H9 (cell line): Measurements from ENCODE around the gene EEF1AKMT2. TPM values are rescaled to one million over a fixed set of nuclear protein-coding genes. Genes with fewer than 3 reads are reported as not detected.

Experiments used
- DNase-seq: peaks from one replicate; pipeline ENCODE4 v3.0.0-alpha.2; 2017
- H2AFZ ChIP-seq: one replicate; pipeline ENCODE4 v1.6.1; 2013; ENCODE audit warnings: mild to moderate bottlenecking, low read length, control low read depth, moderate library complexity
- H2AK5ac ChIP-seq: 2 replicates; pipeline ENCODE4 v1.6.1; 2013; ENCODE audit warnings: low read length, control low read depth, mixed read lengths; ENCODE audit not compliant: insufficient read length
- H2BK120ac ChIP-seq: one replicate; pipeline ENCODE4 v1.6.1; 2013; ENCODE audit warnings: low read depth, mild to moderate bottlenecking, low read length, control low read depth, inconsistent platforms; ENCODE audit not compliant: poor library complexity, severe bottlenecking
- H2BK12ac ChIP-seq: 2 replicates; pipeline ENCODE4 v1.6.1; 2013; ENCODE audit warnings: low read length, control low read depth, mixed read lengths, low read depth; ENCODE audit not compliant: insufficient read length
- H2BK15ac ChIP-seq: 2 replicates; pipeline ENCODE4 v1.6.1; 2013; ENCODE audit warnings: low read depth, low read length, control low read depth
- H2BK20ac ChIP-seq: one replicate; pipeline ENCODE4 v1.6.1; 2013; ENCODE audit warnings: low read depth, mild to moderate bottlenecking, low read length, control low read depth, inconsistent platforms; ENCODE audit not compliant: poor library complexity, severe bottlenecking
- H2BK5ac ChIP-seq: 2 replicates; pipeline ENCODE4 v1.6.1; 2013; ENCODE audit warnings: low read length, control low read depth, mixed read lengths; ENCODE audit not compliant: insufficient read length
- H3K14ac ChIP-seq: 2 replicates; pipeline ENCODE4 v1.6.1; 2013; ENCODE audit warnings: low read length, control low read depth; ENCODE audit not compliant: insufficient read depth
- H3K18ac ChIP-seq: 2 replicates; pipeline ENCODE4 v1.6.1; 2013; ENCODE audit warnings: low read depth, mild to moderate bottlenecking, mixed read lengths, low read length, control low read depth; ENCODE audit not compliant: insufficient read length
- H3K23ac ChIP-seq: 2 replicates; pipeline ENCODE4 v1.6.1; 2013; ENCODE audit warnings: low read length, control low read depth, mixed read lengths, low read depth; ENCODE audit not compliant: insufficient read length
- H3K23me2 ChIP-seq: 2 replicates; pipeline ENCODE4 v1.6.1; 2013; ENCODE audit warnings: low read depth, mild to moderate bottlenecking, mixed read lengths, low read length, control low read depth; ENCODE audit not compliant: insufficient read length, poor library complexity, severe bottlenecking
- H3K27ac ChIP-seq: 2 replicates; pipeline ENCODE4 v1.5.1; 2013; ENCODE audit warnings: low read length, control low read depth, mixed read lengths, low read depth; ENCODE audit not compliant: insufficient read length
- H3K27me3 ChIP-seq: 2 replicates; pipeline ENCODE4 v1.6.1; 2013; ENCODE audit warnings: low read length, control low read depth, inconsistent platforms; ENCODE audit not compliant: insufficient read depth
- H3K4ac ChIP-seq: 2 replicates; pipeline ENCODE4 v1.6.1; 2013; ENCODE audit warnings: low read depth, mild to moderate bottlenecking, control low read depth, inconsistent platforms, low read length, moderate library complexity
- H3K4me1 ChIP-seq: 2 replicates; pipeline ENCODE4 v1.6.1; 2013; ENCODE audit warnings: low read length, control low read depth, inconsistent platforms; ENCODE audit not compliant: insufficient read depth
- H3K4me2 ChIP-seq: 2 replicates; pipeline ENCODE4 v1.6.1; 2013; ENCODE audit warnings: low read length, control low read depth, mixed read lengths; ENCODE audit not compliant: insufficient read length, insufficient read depth
- H3K56ac ChIP-seq: 2 replicates; pipeline ENCODE4 v1.6.1; 2013; ENCODE audit warnings: low read depth, mild to moderate bottlenecking, mixed read lengths, low read length, control low read depth; ENCODE audit not compliant: insufficient read length
- H3K79me1 ChIP-seq: 2 replicates; pipeline ENCODE4 v1.6.1; 2013; ENCODE audit warnings: low read depth, mild to moderate bottlenecking, moderate library complexity, low read length, control low read depth, inconsistent platforms; ENCODE audit not compliant: insufficient read depth, poor library complexity, severe bottlenecking
- H3K79me2 ChIP-seq: 2 replicates; pipeline ENCODE4 v1.6.1; 2013; ENCODE audit warnings: low read length, control low read depth, inconsistent platforms; ENCODE audit not compliant: insufficient read depth
- H3K9ac ChIP-seq: 2 replicates; pipeline ENCODE4 v1.6.1; 2013; ENCODE audit warnings: low read length, control low read depth, mixed read lengths; ENCODE audit not compliant: insufficient read length; ENCODE audit errors: extremely low read depth
- H3K9me3 ChIP-seq: one replicate; pipeline ENCODE4 v1.6.1; 2013; ENCODE audit warnings: low read depth, low read length, inconsistent platforms; ENCODE audit not compliant: control insufficient read depth
- H3T11ph ChIP-seq: one replicate; pipeline ENCODE4 v1.6.1; 2013; ENCODE audit warnings: mild to moderate bottlenecking, low read length, control low read depth, inconsistent platforms
- H4K20me1 ChIP-seq: one replicate; pipeline ENCODE4 v1.6.1; 2013; ENCODE audit not compliant: control insufficient read depth, insufficient read length, insufficient read depth
- H4K5ac ChIP-seq: 2 replicates; pipeline ENCODE4 v1.6.1; 2013; ENCODE audit warnings: low read depth, mild to moderate bottlenecking, mixed read lengths, low read length, control low read depth; ENCODE audit not compliant: insufficient read length
- H4K8ac ChIP-seq: replicated peaks from 2 replicates; pipeline ENCODE4 v1.6.1; 2013; ENCODE audit warnings: low read length, control low read depth, mixed read lengths, low read depth; ENCODE audit not compliant: insufficient read length
- H4K91ac ChIP-seq: 2 replicates; pipeline ENCODE4 v1.6.1; 2013; ENCODE audit warnings: low read depth, mild to moderate bottlenecking, moderate library complexity, mixed read lengths, low read length, control low read depth; ENCODE audit not compliant: insufficient read length
- H3K27ac Mint-ChIP-seq, 3 experiments: 2 replicates in 2 of 3; 3 replicates in 1 of 3; pipeline ENCODE4 v1.8.0; 2020 to 2021; ENCODE audit warnings: mixed read lengths in 3 of 3, mild to moderate bottlenecking in 1 of 3, moderate library complexity in 1 of 3
- H3K27me3 Mint-ChIP-seq: 2 replicates; pipeline ENCODE4 v1.8.0; 2021; ENCODE audit warnings: low read depth, mild to moderate bottlenecking, moderate library complexity, mixed read lengths
- H3K36me3 Mint-ChIP-seq, 3 experiments: 2 replicates in 2 of 3; 3 replicates in 1 of 3; pipeline ENCODE4 v1.8.0; 2020 to 2021; ENCODE audit warnings: low read depth in 3 of 3, mixed read lengths in 3 of 3; ENCODE audit not compliant: insufficient read depth in 1 of 3
- H3K4me1 Mint-ChIP-seq, 2 experiments: 2 replicates each; pipeline ENCODE4 v1.8.0; 2020; ENCODE audit warnings: mixed read lengths in 2 of 2
- H3K4me3 Mint-ChIP-seq, 2 experiments: 2 replicates in 1 of 2; 3 replicates in 1 of 2; pipeline ENCODE4 v1.8.0; 2020 to 2021; ENCODE audit warnings: mild to moderate bottlenecking in 2 of 2, mixed read lengths in 2 of 2, moderate library complexity in 1 of 2
- H3K9me3 Mint-ChIP-seq, 2 experiments: 2 replicates in 1 of 2; 3 replicates in 1 of 2; pipeline ENCODE4 v1.8.0; 2020; ENCODE audit warnings: mild to moderate bottlenecking in 2 of 2, mixed read lengths in 2 of 2, moderate library complexity in 1 of 2
- WGBS: extraction: QIAGEN DNeasy Blood & Tissue Kit; methylation state at CpG from one replicate; pipeline ENCODE4 v1.1.7; 2013; ENCODE audit warnings: missing lambda C conversion rate, low lambda C conversion rate, mixed read lengths; ENCODE audit not compliant: insufficient read length; ENCODE audit errors: extremely low coverage; 5-methylcytosine and 5-hydroxymethylcytosine counted together
- long read RNA-seq: library from polyadenylated mRNA; unstranded; transcript quantifications from one replicate; pipeline ENCODE4 v2.0.0, GENCODE V29; 2020
- total RNA-seq: library from RNA; stranded (reverse); gene quantifications from 2 replicates; pipeline ENCODE4 v1.2.1, GENCODE V29; 2021
- TF ChIP-seq, protein P1 (sequence below): fragments of 200-600 bp; sonication (generic); conservative IDR thresholded peaks from 3 replicates; pipeline ENCODE4 v1.8.0; 2021; ENCODE audit warnings: antibody characterized with exemption, mild to moderate bottlenecking

Gene EEF1AKMT2
- 17.8 and 19.0 TPM in 2 replicates for total RNA-seq
- long read RNA-seq, transcript EEF1AKMT2-201 (7 exons, 1,462 nt) = major isoform, 35 of 67 reads
- long read RNA-seq, transcript EEF1AKMT2-202 (6 exons, 1,013 nt) = minor isoform, 8 of 67 reads
- long read RNA-seq, partial matches to known transcripts = 0 of 67 reads
- long read RNA-seq, other reads (novel, unspliced or antisense) = 20 of 67 reads

DNA sequence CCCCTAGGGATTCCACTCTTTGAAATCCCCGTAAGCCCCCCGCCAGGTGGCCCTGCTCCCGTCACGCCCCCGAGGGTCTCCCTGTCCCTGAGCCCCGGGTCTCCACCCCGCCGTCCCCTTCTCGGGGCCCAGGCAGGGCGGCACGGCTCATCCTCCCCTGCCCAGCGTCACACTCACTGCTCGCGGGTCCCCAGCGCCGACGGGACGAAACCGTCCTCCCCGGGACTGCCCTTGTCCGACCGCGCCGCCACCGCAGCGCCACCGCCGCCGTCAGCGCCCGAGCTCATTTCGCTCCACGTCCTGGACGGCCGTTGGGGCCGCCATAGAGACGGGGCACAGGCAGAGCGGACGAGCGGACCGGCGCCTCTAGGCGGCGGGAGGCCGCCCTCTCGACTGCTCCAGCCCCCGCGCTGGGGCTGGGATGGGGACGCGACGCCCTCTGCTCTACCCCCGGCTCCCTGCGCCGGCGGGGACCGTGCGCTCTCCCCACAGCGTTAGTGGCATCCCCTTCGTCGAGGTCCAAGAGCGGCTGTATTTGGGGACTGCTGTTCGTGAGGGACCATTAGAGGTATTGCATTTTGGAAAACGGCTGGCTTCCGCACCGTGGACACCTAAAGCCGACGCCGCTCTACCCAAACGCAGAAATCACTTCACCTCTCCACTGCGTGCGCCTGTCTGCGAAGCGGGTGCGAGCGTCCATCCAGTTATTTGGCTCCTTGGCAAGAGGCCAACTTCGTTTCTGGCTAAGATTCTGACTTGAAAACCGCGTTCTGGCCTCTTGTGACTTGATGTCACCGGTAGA lies at the start of gene EEF1AKMT2:
EEF1AKMT2 (minus strand) TSS at position 341 of the 802 bp plus-strand sequence; CDS start at position 287, 54 bp downstream.
- Histone ChIP-seq H3K23me2 (peaks cover 4% of the 10 kb centered on the region), H3K4me1 (no peaks in the 10 kb centered on the region), H4K8ac (no peak within 1 kb of the TSS), H2BK5ac (no peak within 1 kb of the TSS), H2BK15ac (no peak within 1 kb of the TSS; the same call in 1 of the 2 replicates), H3K79me2 (peaks cover 2% of the 10 kb centered on the region; the same call in 1 of the 2 replicates), H3K27me3 (no peaks in the 10 kb centered on the region), H3K9me3 (no peaks in the 10 kb centered on the region), H2AK5ac (no peak within 1 kb of the TSS), H4K20me1 (no peaks in the 10 kb centered on the region), H4K91ac (no peak within 1 kb of the TSS), H3K14ac (peak within 1 kb of the TSS; percentile 93), H4K5ac (no peak within 1 kb of the TSS), H2BK120ac (no peak within 1 kb of the TSS), H3T11ph (no peak within 1 kb of the TSS), H2BK20ac (no peak within 1 kb of the TSS), H3K4me2 (peak within 1 kb of the TSS; percentile 79), H3K9ac (peak within 1 kb of the TSS; percentile 77), H2BK12ac (no peak within 1 kb of the TSS), H2AFZ (peak within 1 kb of the TSS; percentile 9), H3K4ac (no peak within 1 kb of the TSS; the same call in 1 of the 2 replicates), H3K23ac (no peak within 1 kb of the TSS), H3K18ac (peak within 1 kb of the TSS; percentile 94), H3K27ac (peak within 1 kb of the TSS; percentile 6), H3K79me1 (peaks cover 4% of the 10 kb centered on the region), H3K56ac (no peak within 1 kb of the TSS)
- peak within 1 kb of the TSS; percentile 92 to 96 for H3K4me3 Mint-ChIP-seq
- H3K27ac Mint-ChIP-seq = peak within 1 kb of the TSS; percentile 91 to 96 (median 95)
- TF ChIP-seq, protein P1, sequence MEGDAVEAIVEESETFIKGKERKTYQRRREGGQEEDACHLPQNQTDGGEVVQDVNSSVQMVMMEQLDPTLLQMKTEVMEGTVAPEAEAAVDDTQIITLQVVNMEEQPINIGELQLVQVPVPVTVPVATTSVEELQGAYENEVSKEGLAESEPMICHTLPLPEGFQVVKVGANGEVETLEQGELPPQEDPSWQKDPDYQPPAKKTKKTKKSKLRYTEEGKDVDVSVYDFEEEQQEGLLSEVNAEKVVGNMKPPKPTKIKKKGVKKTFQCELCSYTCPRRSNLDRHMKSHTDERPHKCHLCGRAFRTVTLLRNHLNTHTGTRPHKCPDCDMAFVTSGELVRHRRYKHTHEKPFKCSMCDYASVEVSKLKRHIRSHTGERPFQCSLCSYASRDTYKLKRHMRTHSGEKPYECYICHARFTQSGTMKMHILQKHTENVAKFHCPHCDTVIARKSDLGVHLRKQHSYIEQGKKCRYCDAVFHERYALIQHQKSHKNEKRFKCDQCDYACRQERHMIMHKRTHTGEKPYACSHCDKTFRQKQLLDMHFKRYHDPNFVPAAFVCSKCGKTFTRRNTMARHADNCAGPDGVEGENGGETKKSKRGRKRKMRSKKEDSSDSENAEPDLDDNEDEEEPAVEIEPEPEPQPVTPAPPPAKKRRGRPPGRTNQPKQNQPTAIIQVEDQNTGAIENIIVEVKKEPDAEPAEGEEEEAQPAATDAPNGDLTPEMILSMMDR = peak; percentile 48; the same call in 2 of the 3 replicates
- H3K9me3 Mint-ChIP-seq = no peaks in the 10 kb centered on the region
- DNase-seq = peak; percentile 89
- peaks cover 3% of the 10 kb centered on the region for H3K27me3 Mint-ChIP-seq
- peaks cover 8 to 19% (median 15%) of the 10 kb centered on the region in 3 experiments; a peak in 5 of 7 replicates for H3K36me3 Mint-ChIP-seq
- WGBS = no CpG with 5 or more reads among the region's 79 CpGs
- peaks cover 2 to 8% of the 10 kb centered on the region in 2 experiments; a peak in 2 of 4 replicates for H3K4me1 Mint-ChIP-seq
